SK-N-SH (cell line): ENCODE data around the gene LDHD.

Source experiments
- FOXJ3 ChIP-seq: sonication (generic); formaldehyde crosslinking; IDR thresholded peaks from 2 replicates; pipeline ENCODE4 v1.5.1; 2020; ENCODE audit warnings: mild to moderate bottlenecking, missing genetic modification reagents
- RAD21 ChIP-seq: IDR thresholded peaks from 2 replicates; pipeline ENCODE4 v1.6.1; 2012; ENCODE audit warnings: mild to moderate bottlenecking, low read length
- REST ChIP-seq: IDR thresholded peaks from 2 replicates; pipeline ENCODE4 v1.6.1; 2012; ENCODE audit warnings: mild to moderate bottlenecking, low read depth, low read length, moderate library complexity
- RFX5 ChIP-seq: IDR thresholded peaks from 2 replicates; pipeline ENCODE4 v1.6.1; 2012; ENCODE audit warnings: mild to moderate bottlenecking, improper control_type of control experiment, low read length
- YY1 ChIP-seq: IDR thresholded peaks from 2 replicates; pipeline ENCODE4 v1.4.0; 2012; ENCODE audit warnings: low read depth, mild to moderate bottlenecking
- ZBTB33 ChIP-seq: IDR thresholded peaks from 2 replicates; pipeline ENCODE4 v1.4.0; 2012; ENCODE audit warnings: low read depth, borderline replicate concordance
- TF ChIP-seq, protein P1 (sequence below): fragments of 200-600 bp; sonication (generic); IDR thresholded peaks from 2 replicates; pipeline ENCODE4 v1.6.1; 2017; ENCODE audit warnings: antibody characterized with exemption, mild to moderate bottlenecking, moderate library complexity

- TF ChIP-seq REST (no peak), YY1 (no peak), RAD21 (no peak), RFX5 (no peak), ZBTB33 (no peak), FOXJ3 (no peak)
- TF ChIP-seq, protein P1, sequence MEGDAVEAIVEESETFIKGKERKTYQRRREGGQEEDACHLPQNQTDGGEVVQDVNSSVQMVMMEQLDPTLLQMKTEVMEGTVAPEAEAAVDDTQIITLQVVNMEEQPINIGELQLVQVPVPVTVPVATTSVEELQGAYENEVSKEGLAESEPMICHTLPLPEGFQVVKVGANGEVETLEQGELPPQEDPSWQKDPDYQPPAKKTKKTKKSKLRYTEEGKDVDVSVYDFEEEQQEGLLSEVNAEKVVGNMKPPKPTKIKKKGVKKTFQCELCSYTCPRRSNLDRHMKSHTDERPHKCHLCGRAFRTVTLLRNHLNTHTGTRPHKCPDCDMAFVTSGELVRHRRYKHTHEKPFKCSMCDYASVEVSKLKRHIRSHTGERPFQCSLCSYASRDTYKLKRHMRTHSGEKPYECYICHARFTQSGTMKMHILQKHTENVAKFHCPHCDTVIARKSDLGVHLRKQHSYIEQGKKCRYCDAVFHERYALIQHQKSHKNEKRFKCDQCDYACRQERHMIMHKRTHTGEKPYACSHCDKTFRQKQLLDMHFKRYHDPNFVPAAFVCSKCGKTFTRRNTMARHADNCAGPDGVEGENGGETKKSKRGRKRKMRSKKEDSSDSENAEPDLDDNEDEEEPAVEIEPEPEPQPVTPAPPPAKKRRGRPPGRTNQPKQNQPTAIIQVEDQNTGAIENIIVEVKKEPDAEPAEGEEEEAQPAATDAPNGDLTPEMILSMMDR, result no peak
Measured at GRCh38 chr16:75160386-75160785, 43.8 kb upstream of the LDHD start.
